HG03575 (cell line): ENCODE measurements around the gene DGCR2.

ENCODE experiments used
- ATAC-seq: cut with Tn5 transposase; IDR thresholded peaks from one replicate; pipeline ENCODE4 v1.9.1; 2021; ENCODE audit not compliant: unreplicated experiment, insufficient number of reproducible peaks, low FRiP score; ENCODE audit errors: extremely low read depth

Gene DGCR2

DNA sequence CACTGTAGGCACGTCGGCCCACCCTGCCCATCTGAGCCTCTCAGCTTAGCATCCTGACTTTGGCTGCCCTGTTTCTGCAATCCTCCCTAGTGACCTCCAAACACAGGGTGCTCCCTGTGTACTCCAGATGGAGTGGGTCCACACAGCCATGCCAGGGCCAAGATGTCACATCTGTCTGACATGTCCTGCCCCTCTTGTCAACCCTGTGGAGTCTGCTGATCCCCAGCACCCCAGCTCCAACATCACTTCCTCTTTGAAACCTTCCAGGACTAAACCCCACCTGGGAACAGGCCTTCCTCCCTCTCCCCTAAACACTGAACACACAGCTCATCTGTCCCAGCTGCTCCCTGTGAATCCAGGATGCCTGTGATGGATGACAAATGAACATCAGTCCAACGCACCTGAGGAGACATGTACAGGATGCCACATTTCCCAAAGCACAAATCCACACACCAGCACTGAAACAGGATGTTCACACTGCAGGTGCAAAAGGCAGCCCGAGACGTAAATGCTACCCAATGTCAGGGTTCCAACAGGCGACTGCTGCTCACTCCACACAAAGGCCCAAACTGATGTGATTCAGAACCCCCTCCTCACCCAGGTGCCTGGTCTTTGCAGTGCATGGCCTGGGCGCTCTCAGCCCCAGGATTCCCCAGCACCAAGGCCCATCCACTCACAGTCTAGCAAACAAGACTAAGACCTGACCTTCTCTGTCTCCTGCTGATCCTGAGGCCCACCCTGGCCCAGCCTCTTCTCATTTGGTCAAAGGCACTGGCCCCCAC lies 6.9 kb upstream of the DGCR2 start:
- ATAC-seq = no peak

DNA sequence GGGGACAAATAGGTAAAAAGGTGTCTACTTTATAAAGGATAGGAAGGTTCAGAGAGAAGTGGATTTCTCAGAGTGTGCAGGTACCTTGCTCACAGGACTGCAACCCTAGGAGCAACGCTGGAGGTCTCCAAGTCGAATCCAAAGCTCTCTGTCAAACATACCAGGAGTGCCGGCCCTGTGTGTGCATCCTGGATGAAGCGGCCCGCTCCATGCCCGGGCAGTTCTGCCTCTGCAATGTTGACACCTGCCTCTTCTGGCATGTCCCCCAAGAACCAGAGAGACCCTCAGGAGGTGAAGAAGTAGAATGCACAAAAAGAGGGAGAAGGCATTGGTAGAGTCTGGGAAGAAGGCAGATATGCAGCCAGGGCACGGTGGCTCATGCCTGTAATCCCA lies 5.8 kb upstream of the DGCR2 start:
- no peak for ATAC-seq

DNA sequence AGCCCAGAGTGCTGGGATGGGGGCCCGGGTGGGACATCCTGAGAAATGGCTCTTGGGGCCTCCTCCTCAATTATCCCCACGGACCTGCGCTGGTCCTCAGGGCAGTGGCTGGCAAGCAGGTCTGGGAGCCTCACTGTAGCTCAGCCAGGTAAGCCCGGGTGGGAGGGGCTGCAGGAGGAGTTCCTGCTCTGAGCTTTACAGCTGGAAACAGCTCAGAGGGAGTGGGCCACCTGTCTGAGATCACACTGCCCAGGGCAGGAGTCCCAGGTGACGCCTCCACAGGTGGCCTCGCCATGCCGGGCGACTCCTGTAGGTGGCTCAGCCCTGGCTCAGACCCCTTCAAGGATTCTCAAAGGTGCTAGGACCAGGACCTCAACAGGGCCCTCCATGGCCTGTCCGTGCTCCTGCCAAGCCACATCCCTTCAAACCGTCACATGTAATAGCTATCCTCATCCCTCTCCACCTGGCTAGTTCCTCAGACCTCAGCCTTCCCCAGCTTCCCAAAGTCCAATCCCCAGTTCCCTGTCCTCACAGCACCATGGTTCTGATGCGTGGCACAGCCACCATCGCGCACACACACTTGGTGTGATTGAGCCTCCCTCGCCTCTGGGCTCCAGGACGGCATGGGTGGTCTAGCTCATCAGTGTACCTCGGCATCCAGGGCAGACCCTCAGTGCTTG lies 5.3 kb upstream of the DGCR2 start:
- no peak for ATAC-seq

- ATAC-seq = no peak
These were observed 4.4 kb upstream of the DGCR2 start for GRCh38 chr22:19126309-19127273.

- no peak for ATAC-seq
These were observed 3.5 kb upstream of the DGCR2 start for GRCh38 chr22:19125474-19126308.

GRCh38 chr22:19125011-19125410 lies 2.8 kb upstream of the DGCR2 start:
- no peak for ATAC-seq

GRCh38 chr22:19124377-19124776 lies 2.2 kb upstream of the DGCR2 start:
- ATAC-seq = no peak

DNA sequence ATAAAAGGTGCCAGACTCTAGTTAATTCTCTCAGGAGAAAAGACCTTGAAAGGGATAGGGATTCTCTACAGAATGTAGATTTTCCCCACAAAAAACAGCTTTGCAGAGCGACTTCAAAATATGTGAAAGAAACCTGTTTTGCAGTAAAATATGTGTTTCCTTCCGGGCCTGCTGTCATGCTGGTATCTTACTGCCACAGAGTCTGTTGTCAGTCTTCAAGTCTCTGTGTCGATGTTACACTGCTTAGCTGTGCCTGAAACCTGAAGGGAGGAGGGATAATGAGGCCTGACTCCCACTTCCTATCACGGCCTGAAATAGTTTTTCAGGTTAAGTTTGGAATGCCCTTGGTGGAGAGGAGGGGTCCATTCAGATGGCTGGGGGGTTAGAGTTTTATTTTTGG lies 1.7 kb upstream of the DGCR2 start:
- ATAC-seq = no peak

- ATAC-seq = no peak
These were observed 710 bp upstream of the DGCR2 start for GRCh38 chr22:19122752-19123492.

GRCh38 chr22:19121631-19122142 lies 525 bp downstream of the DGCR2 start:
- ATAC-seq = no peak

DNA sequence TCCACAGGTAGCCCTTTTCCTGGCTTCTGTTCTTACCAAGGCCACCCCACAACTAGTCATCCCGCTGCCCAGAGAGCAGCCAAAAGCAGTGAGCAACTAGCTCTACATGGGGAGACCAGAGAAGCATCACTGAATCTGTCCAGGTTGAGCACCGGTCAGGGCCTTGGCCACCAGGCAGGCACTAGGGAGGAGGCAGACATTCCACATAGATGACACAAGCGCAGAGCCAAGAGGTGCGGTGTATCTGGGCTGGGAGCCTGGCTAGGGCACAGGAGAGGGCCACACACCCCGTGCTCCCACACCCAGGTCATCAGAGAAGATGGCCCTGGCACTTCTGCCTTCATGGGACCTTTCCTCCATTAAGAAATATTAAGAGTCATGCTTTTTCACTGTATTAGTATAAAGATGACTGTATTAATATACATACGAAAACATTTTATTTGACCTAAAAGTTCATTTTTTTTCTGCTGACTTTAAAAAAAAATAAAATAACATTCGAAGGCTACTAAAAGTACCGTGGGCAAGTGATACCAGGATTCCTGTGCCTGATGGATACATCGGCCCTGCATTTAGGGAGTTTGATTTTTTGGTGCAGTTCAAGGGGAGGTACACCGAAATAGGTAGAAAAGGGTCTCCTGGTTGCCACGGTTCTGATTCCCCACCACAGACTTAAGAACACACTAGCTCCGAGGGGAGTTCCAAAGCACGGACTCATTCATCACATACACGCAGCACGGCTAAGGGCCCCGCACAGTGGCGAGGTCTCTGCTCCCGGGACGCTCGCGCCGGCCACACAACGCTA lies 1.2 kb downstream of the DGCR2 start:
- ATAC-seq = no peak

GRCh38 chr22:19119949-19120348 lies 2.3 kb downstream of the DGCR2 start:
- ATAC-seq = no peak

DNA sequence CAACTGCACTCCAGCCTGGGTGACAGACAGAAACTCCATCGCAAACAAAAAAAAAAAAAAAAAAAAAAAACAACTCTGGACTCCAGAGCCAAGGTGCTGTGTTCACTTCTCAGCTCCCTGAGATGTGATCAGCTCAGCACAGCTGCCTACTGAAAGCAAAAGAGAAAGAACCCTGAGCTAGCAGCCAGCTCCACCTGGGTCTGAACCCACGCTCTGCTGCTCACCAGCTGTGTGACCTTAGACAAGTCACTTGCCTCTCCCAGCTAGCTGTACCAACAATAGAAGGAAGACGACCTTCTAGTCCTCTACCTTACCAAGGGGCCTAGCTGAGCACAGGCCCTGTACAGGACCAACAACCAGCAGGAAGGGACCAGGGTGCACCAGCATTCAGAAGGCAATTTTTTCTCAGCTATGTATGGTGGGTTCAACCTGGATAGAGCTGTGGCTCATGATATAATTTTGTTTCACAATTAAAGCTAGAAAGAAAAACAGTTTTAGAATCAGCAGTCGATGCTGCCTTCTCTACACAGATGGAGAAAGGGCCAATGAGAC lies 3.8 kb downstream of the DGCR2 start:
- ATAC-seq = no peak

DNA sequence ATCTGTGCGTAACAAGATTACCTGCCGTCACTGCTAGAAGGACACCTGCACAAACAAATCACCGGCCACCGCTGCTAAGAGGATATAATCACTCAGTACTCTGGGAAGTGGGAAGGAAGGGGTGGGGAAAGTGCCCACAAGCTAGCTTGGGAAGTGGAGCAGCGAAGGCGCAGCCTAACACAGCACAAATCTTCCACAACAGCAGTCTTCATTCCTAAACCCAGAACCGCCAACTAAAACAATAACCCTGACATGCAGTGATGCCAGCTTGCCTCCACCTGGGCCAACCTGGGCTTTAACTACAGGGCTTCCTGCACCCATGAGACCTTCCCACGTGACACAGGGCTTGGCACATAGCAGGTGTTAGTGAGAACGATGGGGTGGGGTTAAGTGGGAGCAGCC lies 5.1 kb downstream of the DGCR2 start:
- no peak for ATAC-seq

DNA sequence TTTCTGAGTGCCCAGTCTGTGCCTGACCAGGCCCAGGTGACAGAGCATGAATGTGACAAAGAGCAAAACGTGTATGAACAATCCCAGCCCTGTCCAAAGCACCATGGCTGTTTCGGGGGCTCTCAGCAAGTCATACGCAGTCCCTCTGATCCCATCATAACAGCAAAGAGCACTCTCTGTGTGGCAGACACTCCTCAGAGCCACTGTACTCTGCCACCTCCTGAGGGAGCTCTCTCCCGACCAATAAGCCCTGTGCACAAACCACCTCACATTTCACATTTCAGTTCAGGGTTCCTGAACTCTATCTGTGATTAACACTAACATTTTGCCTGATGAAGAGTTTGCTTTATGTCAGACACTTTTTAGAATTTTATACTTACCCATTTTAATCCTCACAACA lies 6.6 kb downstream of the DGCR2 start:
- no peak for ATAC-seq

- ATAC-seq = no peak
These were observed 7.1 kb downstream of the DGCR2 start for GRCh38 chr22:19114984-19115552.

DNA sequence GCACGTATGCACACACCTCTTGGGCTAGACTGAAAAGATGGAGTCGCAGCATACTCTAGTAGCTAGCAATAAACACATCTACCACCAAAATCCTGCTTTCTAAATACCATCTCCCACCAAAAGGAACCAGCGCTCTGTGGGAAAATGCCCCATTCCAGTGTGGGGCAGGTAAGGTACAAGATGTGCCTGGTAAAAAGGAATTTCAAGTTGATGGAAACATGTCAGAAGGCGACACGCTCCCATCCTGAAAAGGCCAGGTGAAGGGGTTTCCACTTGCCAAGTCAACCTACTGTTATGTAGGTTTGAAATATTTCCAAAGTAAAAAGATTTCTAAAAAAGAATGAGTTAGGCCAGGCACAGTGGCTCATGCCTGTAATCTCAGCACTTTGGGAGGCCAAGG lies 8.8 kb downstream of the DGCR2 start:
- ATAC-seq = no peak
